NCI-H128 (cell line): ENCODE measurements around the gene SORL1.
"Not testable (repeated sequence)": the region's sequence is repeated elsewhere in the genome, so short reads cannot be mapped to it uniquely, and the experiment has no call there.

Experiments
- DNase-seq: peaks from one replicate; lab custom pipeline; 2025; ENCODE audit not compliant: unreplicated experiment; lab: John Stamatoyannopoulos, UW

SORL1 gene

GRCh38 chr11:121615501-121615900 lies 163.4 kb downstream of the SORL1 start:
- DNase-seq, result no peak

GRCh38 chr11:121618516-121618915 lies 166.4 kb downstream of the SORL1 start:
- DNase-seq, result no peak

- no peak for DNase-seq
Measured at GRCh38 chr11:121625777-121626506, 173.8 kb downstream of the SORL1 start.

GRCh38 chr11:121626507-121626875 lies 174.4 kb downstream of the SORL1 start:
- no peak for DNase-seq

GRCh38 chr11:121626980-121627379 lies 174.9 kb downstream of the SORL1 start:
- no peak for DNase-seq

- no peak for DNase-seq
Measured at GRCh38 chr11:121630041-121630440, 177.9 kb downstream of the SORL1 start.

- DNase-seq, result no peak
Measured at GRCh38 chr11:121631456-121631855, 179.3 kb downstream of the SORL1 start.

GRCh38 chr11:121634273-121634672 lies 182.2 kb downstream of the SORL1 start:
- DNase-seq, result no peak

GRCh38 chr11:121634889-121635288 lies 182.8 kb downstream of the SORL1 start:
- no peak for DNase-seq

GRCh38 chr11:121636081-121636799 lies 184.1 kb downstream of the SORL1 start:
- DNase-seq, result no peak

GRCh38 chr11:121636800-121637176 lies 184.7 kb downstream of the SORL1 start:
- DNase-seq, result no peak

GRCh38 chr11:121637587-121637986 lies 185.5 kb downstream of the SORL1 start:
- not testable (repeated sequence) for DNase-seq

GRCh38 chr11:121643479-121644186 lies 191.5 kb downstream of the SORL1 start:
- DNase-seq, result no peak

GRCh38 chr11:121644187-121644512 lies 192.0 kb downstream of the SORL1 start:
- no peak for DNase-seq

- DNase-seq, result no peak
Measured at GRCh38 chr11:121645001-121645400, 192.9 kb downstream of the SORL1 start.

GRCh38 chr11:121645596-121645995 lies 193.5 kb downstream of the SORL1 start:
- DNase-seq, result no peak

- no peak for DNase-seq
Measured at GRCh38 chr11:121648306-121648705, 196.2 kb downstream of the SORL1 start.

GRCh38 chr11:121649798-121650197 lies 197.7 kb downstream of the SORL1 start:
- no peak for DNase-seq

GRCh38 chr11:121650351-121651256 lies 198.5 kb downstream of the SORL1 start:
- DNase-seq, result no peak

- DNase-seq, result no peak
Measured at GRCh38 chr11:121651257-121651605, 199.1 kb downstream of the SORL1 start.

GRCh38 chr11:121652971-121653370 lies 200.9 kb downstream of the SORL1 start:
- DNase-seq, result no peak
